Loucy (cell line): ENCODE data around the gene CABP5.

Experiments
- EZH2phosphoT487 ChIP-seq: fragments of 200-600 bp; IDR thresholded peaks from 2 replicates; pipeline ENCODE4 v1.6.1; 2018; ENCODE audit warnings: antibody characterized with exemption, mild to moderate bottlenecking, moderate library complexity, borderline replicate concordance
- TF ChIP-seq, protein P1 (sequence below): fragments of 200-600 bp; sonication (generic); conservative IDR thresholded peaks from 2 replicates; pipeline ENCODE4 v1.5.1; 2014; ENCODE audit warnings: mild to moderate bottlenecking, antibody characterized with exemption, low read length

DNA sequence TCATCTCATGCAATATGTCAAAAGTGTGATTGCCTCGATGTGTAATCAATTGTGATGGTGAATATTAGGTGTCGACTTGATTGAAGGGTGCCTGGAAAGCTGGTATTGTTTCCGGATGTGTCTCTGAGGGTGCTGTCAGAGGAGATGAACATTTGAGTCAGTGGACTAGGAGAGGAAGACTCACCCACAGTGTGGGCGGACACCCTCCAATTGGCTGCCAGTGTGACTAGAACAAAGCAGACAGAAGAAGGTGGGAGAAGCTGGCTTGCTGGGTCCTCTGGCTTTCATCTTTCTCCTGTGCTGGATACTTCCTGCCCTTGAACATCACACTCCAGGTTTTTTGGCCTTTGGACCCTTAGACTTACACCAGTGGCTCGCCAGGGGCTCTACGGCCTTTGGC, 15.5 kb upstream of the CABP5 start:
- TF ChIP-seq, protein P1, sequence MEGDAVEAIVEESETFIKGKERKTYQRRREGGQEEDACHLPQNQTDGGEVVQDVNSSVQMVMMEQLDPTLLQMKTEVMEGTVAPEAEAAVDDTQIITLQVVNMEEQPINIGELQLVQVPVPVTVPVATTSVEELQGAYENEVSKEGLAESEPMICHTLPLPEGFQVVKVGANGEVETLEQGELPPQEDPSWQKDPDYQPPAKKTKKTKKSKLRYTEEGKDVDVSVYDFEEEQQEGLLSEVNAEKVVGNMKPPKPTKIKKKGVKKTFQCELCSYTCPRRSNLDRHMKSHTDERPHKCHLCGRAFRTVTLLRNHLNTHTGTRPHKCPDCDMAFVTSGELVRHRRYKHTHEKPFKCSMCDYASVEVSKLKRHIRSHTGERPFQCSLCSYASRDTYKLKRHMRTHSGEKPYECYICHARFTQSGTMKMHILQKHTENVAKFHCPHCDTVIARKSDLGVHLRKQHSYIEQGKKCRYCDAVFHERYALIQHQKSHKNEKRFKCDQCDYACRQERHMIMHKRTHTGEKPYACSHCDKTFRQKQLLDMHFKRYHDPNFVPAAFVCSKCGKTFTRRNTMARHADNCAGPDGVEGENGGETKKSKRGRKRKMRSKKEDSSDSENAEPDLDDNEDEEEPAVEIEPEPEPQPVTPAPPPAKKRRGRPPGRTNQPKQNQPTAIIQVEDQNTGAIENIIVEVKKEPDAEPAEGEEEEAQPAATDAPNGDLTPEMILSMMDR: no peak
- no peak for TF ChIP-seq EZH2phosphoT487
